ENCODE measurements around the gene ERICH6.
"Not testable (repeated sequence)": the region's sequence is repeated elsewhere in the genome, so short reads cannot be mapped to it uniquely, and the experiment has no call there.

ERICH6 gene

GRCh38 chr3:150681057-150681456 is 22.7 kb downstream of the ERICH6 start:
- DNase-seq: no peak

GRCh38 chr3:150680562-150680961 is 23.2 kb downstream of the ERICH6 start:
- DNase-seq: no peak

GRCh38 chr3:150675587-150675986 is 28.1 kb downstream of the ERICH6 start:
- no peak for DNase-seq

GRCh38 chr3:150673966-150674365 is 29.8 kb downstream of the ERICH6 start:
- DNase-seq: no peak

GRCh38 chr3:150666167-150666566 is 37.6 kb downstream of the ERICH6 start:
- DNase-seq: no peak

- DNase-seq: no peak
Observed at GRCh38 chr3:150663461-150663860, 40.3 kb downstream of the ERICH6 start.

GRCh38 chr3:150662410-150663200 is 41.1 kb downstream of the ERICH6 start:
- DNase-seq: no peak

GRCh38 chr3:150656316-150656715 is 47.4 kb downstream of the ERICH6 start:
- DNase-seq: no peak

- DNase-seq: no peak
Observed at GRCh38 chr3:150653110-150653561, 50.6 kb downstream of the ERICH6 start.

- no peak for DNase-seq
Observed at GRCh38 chr3:150640256-150640655, 63.5 kb downstream of the ERICH6 start.

- no peak for DNase-seq
Observed at GRCh38 chr3:150639262-150639661, 64.5 kb downstream of the ERICH6 start.

- no peak for DNase-seq
Observed at GRCh38 chr3:150636258-150636657, 67.5 kb downstream of the ERICH6 start.

GRCh38 chr3:150635526-150635925 is 68.2 kb downstream of the ERICH6 start:
- DNase-seq: no peak

GRCh38 chr3:150635076-150635475 is 68.6 kb downstream of the ERICH6 start:
- no peak for DNase-seq

GRCh38 chr3:150631515-150632221 is 72.1 kb downstream of the ERICH6 start:
- DNase-seq: no peak

- no peak for DNase-seq
Observed at GRCh38 chr3:150627557-150627956, 76.2 kb downstream of the ERICH6 start.

GRCh38 chr3:150626148-150626930 is 77.4 kb downstream of the ERICH6 start:
- DNase-seq: no peak

- no peak for DNase-seq
Observed at GRCh38 chr3:150623945-150624344, 79.8 kb downstream of the ERICH6 start.

- not testable (repeated sequence) for DNase-seq
Observed at GRCh38 chr3:150622955-150623354, 80.8 kb downstream of the ERICH6 start.

- DNase-seq: no peak
Observed at GRCh38 chr3:150620002-150620689, 83.6 kb downstream of the ERICH6 start.

- DNase-seq: no peak
Observed at GRCh38 chr3:150613709-150614480, 89.8 kb downstream of the ERICH6 start.

GRCh38 chr3:150613034-150613433 is 90.7 kb downstream of the ERICH6 start:
- DNase-seq: no peak

Measured in stimulated activated CD8-positive, alpha-beta memory T cell treated with anti-CD3 and anti-CD28 coated beads, Interleukin-4, amount 100 ng/mL, for 48 hours (primary cell).